ENCODE data around the gene ASB5.

GRCh38 chr4:176238157-176238610, 30.8 kb downstream of the ASB5 start:
- TF ChIP-seq, protein P1, sequence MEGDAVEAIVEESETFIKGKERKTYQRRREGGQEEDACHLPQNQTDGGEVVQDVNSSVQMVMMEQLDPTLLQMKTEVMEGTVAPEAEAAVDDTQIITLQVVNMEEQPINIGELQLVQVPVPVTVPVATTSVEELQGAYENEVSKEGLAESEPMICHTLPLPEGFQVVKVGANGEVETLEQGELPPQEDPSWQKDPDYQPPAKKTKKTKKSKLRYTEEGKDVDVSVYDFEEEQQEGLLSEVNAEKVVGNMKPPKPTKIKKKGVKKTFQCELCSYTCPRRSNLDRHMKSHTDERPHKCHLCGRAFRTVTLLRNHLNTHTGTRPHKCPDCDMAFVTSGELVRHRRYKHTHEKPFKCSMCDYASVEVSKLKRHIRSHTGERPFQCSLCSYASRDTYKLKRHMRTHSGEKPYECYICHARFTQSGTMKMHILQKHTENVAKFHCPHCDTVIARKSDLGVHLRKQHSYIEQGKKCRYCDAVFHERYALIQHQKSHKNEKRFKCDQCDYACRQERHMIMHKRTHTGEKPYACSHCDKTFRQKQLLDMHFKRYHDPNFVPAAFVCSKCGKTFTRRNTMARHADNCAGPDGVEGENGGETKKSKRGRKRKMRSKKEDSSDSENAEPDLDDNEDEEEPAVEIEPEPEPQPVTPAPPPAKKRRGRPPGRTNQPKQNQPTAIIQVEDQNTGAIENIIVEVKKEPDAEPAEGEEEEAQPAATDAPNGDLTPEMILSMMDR (conservative IDR thresholded peaks at IDR 0.05 in 1 of 2, IDR thresholded peaks at IDR 0.05 in 1 of 2; ENCODE audit: low read depth in 1 of 2, low read length in 2 of 2), result no peak
- no peak for TF ChIP-seq EZH2 (IDR thresholded peaks at IDR 0.05; ENCODE audit: low read length, missing control alignments)

All from fibroblast of lung (primary cell).